IPS-11a (cell line): ENCODE data around the gene DGAT2.

Source experiments
- H3K4me3 ChIP-seq: one replicate; pipeline ENCODE4 v1.5.1; 2013; ENCODE audit warnings: low read depth, low read length, control low read depth

Gene DGAT2

GRCh38 chr11:75823415-75823814 is 54.8 kb downstream of the DGAT2 start:
- H3K4me3 ChIP-seq: no peak overlapping the region

- H3K4me3 ChIP-seq: no peak overlapping the region
These were observed 55.4 kb downstream of the DGAT2 start for GRCh38 chr11:75823946-75824345.

- no peak overlapping the region for H3K4me3 ChIP-seq
These were observed 58.1 kb downstream of the DGAT2 start for GRCh38 chr11:75826461-75827230.

GRCh38 chr11:75827562-75827961 is 59.0 kb downstream of the DGAT2 start:
- no peak overlapping the region for H3K4me3 ChIP-seq

GRCh38 chr11:75831915-75832502 is 63.4 kb downstream of the DGAT2 start:
- H3K4me3 ChIP-seq: no peak overlapping the region

- no peak overlapping the region for H3K4me3 ChIP-seq
These were observed 66.2 kb downstream of the DGAT2 start for GRCh38 chr11:75834728-75835127.

- H3K4me3 ChIP-seq: no peak overlapping the region
These were observed 67.8 kb downstream of the DGAT2 start for GRCh38 chr11:75836417-75836816.

- no peak overlapping the region for H3K4me3 ChIP-seq
These were observed 71.3 kb downstream of the DGAT2 start for GRCh38 chr11:75839851-75840250.

GRCh38 chr11:75840522-75840921 is 71.9 kb downstream of the DGAT2 start:
- H3K4me3 ChIP-seq: no peak overlapping the region

GRCh38 chr11:75841739-75842138 is 73.2 kb downstream of the DGAT2 start:
- H3K4me3 ChIP-seq: no peak overlapping the region

GRCh38 chr11:75845324-75845723 is 76.7 kb downstream of the DGAT2 start:
- H3K4me3 ChIP-seq: no peak overlapping the region

GRCh38 chr11:75849894-75850293 is 81.3 kb downstream of the DGAT2 start:
- no peak overlapping the region for H3K4me3 ChIP-seq

GRCh38 chr11:75850787-75851186 is 82.2 kb downstream of the DGAT2 start:
- H3K4me3 ChIP-seq: no peak overlapping the region
